HepG2 (cell line): Measurements from ENCODE around the gene COQ9. TPM values are rescaled to one million over a fixed set of nuclear protein-coding genes. Genes with fewer than 3 reads are reported as not detected.

Experiments used
- ESRRA ChIP-seq: sonication (generic); formaldehyde crosslinking; IDR thresholded peaks from 2 replicates; pipeline ENCODE4 v1.5.1; 2020; ENCODE audit warnings: mild to moderate bottlenecking, low read depth, missing genetic modification reagents
- HCFC1 ChIP-seq: fragments of 150-350 bp; IDR thresholded peaks from 2 replicates; pipeline ENCODE4 v1.6.1; 2014; ENCODE audit warnings: low read depth, low read length
- HDAC6 ChIP-seq: fragments of 200-600 bp; sonication (generic); IDR thresholded peaks from 2 replicates; pipeline ENCODE4 v1.7.0; 2017; ENCODE audit warnings: mild to moderate bottlenecking, antibody characterized with exemption, low read length, low read depth
- HMG20A ChIP-seq: IDR thresholded peaks from 2 replicates; pipeline ENCODE4 v1.6.1; 2016; ENCODE audit warnings: borderline replicate concordance
- HMGA1 ChIP-seq: sonication (generic); formaldehyde crosslinking; conservative IDR thresholded peaks from 2 replicates; pipeline ENCODE4 v1.4.0; 2020; ENCODE audit warnings: missing genetic modification reagents
- HNF4G ChIP-seq, 2 experiments: sonication (generic) in 1 of 2; formaldehyde crosslinking in 1 of 2; IDR thresholded peaks; 2 replicates each; pipeline versions ENCODE4 v1.4.0 to v1.6.1; 2011 to 2020; ENCODE audit warnings: borderline replicate concordance in 2 of 2, low read depth in 2 of 2, mild to moderate bottlenecking in 2 of 2, low read length in 1 of 2, missing genetic modification reagents in 1 of 2, moderate library complexity in 1 of 2
- HOXA7 ChIP-seq: sonication (generic); formaldehyde crosslinking; IDR thresholded peaks from 2 replicates; pipeline ENCODE4 v1.8.1; 2022; ENCODE audit warnings: mild to moderate bottlenecking, missing genetic modification reagents, moderate library complexity
- MBNL3 ChIP-seq: fragments of 250-450 bp; sonication (Bioruptor Pico); conservative IDR thresholded peaks from 2 replicates; pipeline ENCODE4 v1.8.0; 2022; ENCODE audit warnings: mild to moderate bottlenecking, inconsistent platforms
- MED8 ChIP-seq: sonication (generic); formaldehyde crosslinking; IDR thresholded peaks from 2 replicates; pipeline ENCODE4 v1.8.1; 2023; ENCODE audit warnings: mild to moderate bottlenecking, missing genetic modification reagents; ENCODE audit not compliant: insufficient replicate concordance
- NKX3-1 ChIP-seq: sonication (generic); formaldehyde crosslinking; IDR thresholded peaks from 2 replicates; pipeline ENCODE4 v1.5.0; 2020; ENCODE audit warnings: missing genetic modification reagents
- RBM39 ChIP-seq: fragments of 200-400 bp; formaldehyde crosslinking; IDR thresholded peaks from one replicate; pipeline ENCODE4 v1.6.1; 2018; ENCODE audit warnings: antibody characterized with exemption, mild to moderate bottlenecking, low read depth, low read length; ENCODE audit not compliant: poor library complexity, severe bottlenecking
- RCOR2 ChIP-seq: IDR thresholded peaks from 2 replicates; pipeline ENCODE4 v1.6.1; 2016; ENCODE audit warnings: missing biosample characterization, missing genetic modification reagents
- SMARCC2 ChIP-seq: fragments of 450-650 bp; IDR thresholded peaks from 2 replicates; pipeline ENCODE4 v1.6.1; 2017; ENCODE audit warnings: antibody characterized with exemption, mild to moderate bottlenecking
- ZFP41 ChIP-seq: sonication (generic); formaldehyde crosslinking; IDR thresholded peaks from 2 replicates; pipeline ENCODE4 v1.4.0; 2020; ENCODE audit warnings: mild to moderate bottlenecking, missing genetic modification reagents, borderline replicate concordance
- ZFP91 ChIP-seq: sonication (generic); formaldehyde crosslinking; IDR thresholded peaks from 2 replicates; pipeline ENCODE4 v1.9.0; 2022; ENCODE audit warnings: missing genetic modification reagents, mild to moderate bottlenecking, borderline replicate concordance
- ZKSCAN8 ChIP-seq: IDR thresholded peaks from 2 replicates; pipeline ENCODE4 v1.6.1; 2016; ENCODE audit warnings: borderline replicate concordance, missing genetic modification reagents, missing compliant biosample characterization
- ZNF350 ChIP-seq: sonication (generic); formaldehyde crosslinking; IDR thresholded peaks from 2 replicates; pipeline ENCODE4 v1.4.0; 2020; ENCODE audit warnings: mild to moderate bottlenecking, low read depth, missing genetic modification reagents, borderline replicate concordance
- ZNF558 ChIP-seq: sonication (generic); formaldehyde crosslinking; IDR thresholded peaks from 2 replicates; pipeline ENCODE4 v1.9.0; 2022; ENCODE audit warnings: mild to moderate bottlenecking, missing genetic modification reagents, borderline replicate concordance
- ZNF615 ChIP-seq: sonication (generic); formaldehyde crosslinking; IDR thresholded peaks from 2 replicates; pipeline ENCODE4 v1.5.0; 2020; ENCODE audit warnings: mild to moderate bottlenecking, missing genetic modification reagents, borderline replicate concordance
- ZNF841 ChIP-seq: sonication (generic); formaldehyde crosslinking; IDR thresholded peaks from 2 replicates; pipeline ENCODE4 v1.8.1; 2023; ENCODE audit warnings: missing genetic modification reagents, borderline replicate concordance
- polyA plus RNA-seq, 8 experiments: library from polyadenylated mRNA; depleted of rRNA in 3 of 8; stranded (reverse) in 7 of 8; unstranded in 1 of 8; fragments of >200 nt; fragmentation: Illumina TruSeq in 4 of 8; extraction: Trizol in 4 of 8; gene quantifications; 2 replicates each; pipeline versions ENCODE4 v1.2.1 to v1.2.3, GENCODE V29; 2011 to 2016; ENCODE audit warnings: low read depth in 4 of 8, missing spikeins in 1 of 8, mixed read lengths in 1 of 8; ENCODE audit not compliant: insufficient read depth in 1 of 8
- total RNA-seq, 5 experiments: library from RNA; depleted of rRNA; stranded (reverse); fragments of >200 nt; fragmentation: Illumina TruSeq; extraction: Trizol; gene quantifications; 2 replicates each; pipeline ENCODE4 v1.2.3, GENCODE V29; 2016; ENCODE audit warnings: low read depth in 1 of 5
- TF ChIP-seq, protein P1 (sequence below): sonication (generic); formaldehyde crosslinking; IDR thresholded peaks from 2 replicates; pipeline ENCODE4 v1.9.0; 2021; ENCODE audit warnings: mild to moderate bottlenecking, missing genetic modification reagents

The COQ9 gene
- total and polyA plus RNA-seq, 2 of the 13 experiments (the other 11 are each of a cell fraction or from before 2014, with no cell fraction given): 57.5 to 108 TPM

DNA sequence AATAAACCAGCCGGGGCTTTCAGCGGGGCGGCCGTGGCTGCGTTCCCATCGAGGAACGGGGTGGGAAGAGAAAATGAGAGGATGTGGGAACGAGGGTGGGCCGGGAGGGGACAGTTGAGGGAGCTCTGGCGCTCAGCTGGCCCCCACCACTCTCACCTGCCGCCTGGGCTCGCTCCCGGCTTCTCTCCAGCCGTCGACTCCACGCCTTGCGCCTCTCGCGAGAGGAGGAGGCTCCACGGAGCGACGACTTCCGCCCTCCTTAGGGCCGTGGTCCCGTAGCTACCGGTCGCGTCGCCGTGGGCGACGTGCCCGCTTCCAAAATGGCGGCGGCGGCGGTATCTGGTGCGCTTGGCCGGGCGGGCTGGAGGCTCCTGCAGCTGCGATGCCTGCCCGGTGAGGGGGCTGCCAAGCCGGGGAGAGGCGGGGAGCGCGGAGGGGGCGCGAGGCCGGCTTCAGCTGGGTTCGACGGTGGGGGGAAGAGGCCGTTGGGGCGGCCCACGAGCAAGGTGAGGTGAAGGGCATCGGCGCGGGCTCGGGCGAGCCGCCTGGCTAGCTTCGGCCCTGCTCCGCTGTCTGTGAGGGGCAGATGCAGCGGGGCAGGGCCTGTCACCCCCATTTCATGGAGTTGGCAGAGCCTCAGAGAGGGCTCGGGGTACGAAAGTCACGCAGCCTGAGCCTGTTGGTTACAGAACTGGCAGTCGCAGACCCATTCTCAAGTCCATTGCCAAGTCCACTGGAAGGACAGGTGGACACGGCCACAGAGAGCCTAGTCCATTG, at the start of gene COQ9, which contains the start of gene CIAPIN1 (continued):
- TF ChIP-seq HCFC1: peak; percentile 84
- no peak for TF ChIP-seq HMGA1 (CRISPR knock-in tag)
- no peak for TF ChIP-seq HNF4G (IDR thresholded peaks at IDR 0.05; ENCODE audit: borderline replicate concordance, low read depth, low read length)
- TF ChIP-seq HNF4G (CRISPR knock-in tag; IDR thresholded peaks at IDR 0.05; ENCODE audit: borderline replicate concordance, low read depth): peak; percentile 85; the same call in 1 of the 2 replicates
- peak; percentile 8; the same call in 1 of the 2 replicates for TF ChIP-seq HMG20A
- TF ChIP-seq HOXA7: no peak
- TF ChIP-seq MED8: peak; percentile 97
- TF ChIP-seq RCOR2 (CRISPR knock-in tag): peak; percentile 14; the same call in 1 of the 2 replicates
- no peak for TF ChIP-seq SMARCC2
- TF ChIP-seq ESRRA (CRISPR knock-in tag): peak; percentile 99
- TF ChIP-seq ZNF350 (CRISPR knock-in tag): peak; percentile 97
- TF ChIP-seq, protein P1, sequence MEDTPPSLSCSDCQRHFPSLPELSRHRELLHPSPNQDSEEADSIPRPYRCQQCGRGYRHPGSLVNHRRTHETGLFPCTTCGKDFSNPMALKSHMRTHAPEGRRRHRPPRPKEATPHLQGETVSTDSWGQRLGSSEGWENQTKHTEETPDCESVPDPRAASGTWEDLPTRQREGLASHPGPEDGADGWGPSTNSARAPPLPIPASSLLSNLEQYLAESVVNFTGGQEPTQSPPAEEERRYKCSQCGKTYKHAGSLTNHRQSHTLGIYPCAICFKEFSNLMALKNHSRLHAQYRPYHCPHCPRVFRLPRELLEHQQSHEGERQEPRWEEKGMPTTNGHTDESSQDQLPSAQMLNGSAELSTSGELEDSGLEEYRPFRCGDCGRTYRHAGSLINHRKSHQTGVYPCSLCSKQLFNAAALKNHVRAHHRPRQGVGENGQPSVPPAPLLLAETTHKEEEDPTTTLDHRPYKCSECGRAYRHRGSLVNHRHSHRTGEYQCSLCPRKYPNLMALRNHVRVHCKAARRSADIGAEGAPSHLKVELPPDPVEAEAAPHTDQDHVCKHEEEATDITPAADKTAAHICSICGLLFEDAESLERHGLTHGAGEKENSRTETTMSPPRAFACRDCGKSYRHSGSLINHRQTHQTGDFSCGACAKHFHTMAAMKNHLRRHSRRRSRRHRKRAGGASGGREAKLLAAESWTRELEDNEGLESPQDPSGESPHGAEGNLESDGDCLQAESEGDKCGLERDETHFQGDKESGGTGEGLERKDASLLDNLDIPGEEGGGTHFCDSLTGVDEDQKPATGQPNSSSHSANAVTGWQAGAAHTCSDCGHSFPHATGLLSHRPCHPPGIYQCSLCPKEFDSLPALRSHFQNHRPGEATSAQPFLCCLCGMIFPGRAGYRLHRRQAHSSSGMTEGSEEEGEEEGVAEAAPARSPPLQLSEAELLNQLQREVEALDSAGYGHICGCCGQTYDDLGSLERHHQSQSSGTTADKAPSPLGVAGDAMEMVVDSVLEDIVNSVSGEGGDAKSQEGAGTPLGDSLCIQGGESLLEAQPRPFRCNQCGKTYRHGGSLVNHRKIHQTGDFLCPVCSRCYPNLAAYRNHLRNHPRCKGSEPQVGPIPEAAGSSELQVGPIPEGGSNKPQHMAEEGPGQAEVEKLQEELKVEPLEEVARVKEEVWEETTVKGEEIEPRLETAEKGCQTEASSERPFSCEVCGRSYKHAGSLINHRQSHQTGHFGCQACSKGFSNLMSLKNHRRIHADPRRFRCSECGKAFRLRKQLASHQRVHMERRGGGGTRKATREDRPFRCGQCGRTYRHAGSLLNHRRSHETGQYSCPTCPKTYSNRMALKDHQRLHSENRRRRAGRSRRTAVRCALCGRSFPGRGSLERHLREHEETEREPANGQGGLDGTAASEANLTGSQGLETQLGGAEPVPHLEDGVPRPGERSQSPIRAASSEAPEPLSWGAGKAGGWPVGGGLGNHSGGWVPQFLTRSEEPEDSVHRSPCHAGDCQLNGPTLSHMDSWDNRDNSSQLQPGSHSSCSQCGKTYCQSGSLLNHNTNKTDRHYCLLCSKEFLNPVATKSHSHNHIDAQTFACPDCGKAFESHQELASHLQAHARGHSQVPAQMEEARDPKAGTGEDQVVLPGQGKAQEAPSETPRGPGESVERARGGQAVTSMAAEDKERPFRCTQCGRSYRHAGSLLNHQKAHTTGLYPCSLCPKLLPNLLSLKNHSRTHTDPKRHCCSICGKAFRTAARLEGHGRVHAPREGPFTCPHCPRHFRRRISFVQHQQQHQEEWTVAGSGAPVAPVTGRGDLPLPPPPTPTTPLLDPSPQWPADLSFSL: no peak
- TF ChIP-seq NKX3-1 (CRISPR knock-in tag): 0 out of 2 replicates have a peak, but pooled peaks have one; percentile 81
- no peak for TF ChIP-seq MBNL3
- TF ChIP-seq ZNF558 (CRISPR knock-in tag): peak; percentile 90; the same call in 1 of the 2 replicates
- TF ChIP-seq ZNF841 (CRISPR knock-in tag): peak; percentile 85; the same call in 1 of the 2 replicates
- no peak for TF ChIP-seq RBM39
- TF ChIP-seq ZNF615 (CRISPR knock-in tag): peak; percentile 95; the same call in 1 of the 2 replicates
- peak; percentile 98 for TF ChIP-seq ZFP91 (CRISPR knock-in tag)
- peak; percentile 67 for TF ChIP-seq ZKSCAN8 (CRISPR knock-in tag)
- TF ChIP-seq ZFP41 (CRISPR knock-in tag): no peak; the same call in 1 of the 2 replicates
- no peak for TF ChIP-seq HDAC6
